ENCODE results near the gene MCAT.

MCAT gene

GRCh38 chr22:43100225-43100624 lies 43.0 kb downstream of the MCAT start:
- no peak for TF ChIP-seq CTCF (IDR thresholded peaks at IDR 0.05; ENCODE audit: borderline replicate concordance, insufficient read depth, low read depth, low read length)
- no peak overlapping the region for H3K4me3 ChIP-seq (ENCODE audit: low read depth, low read length)

GRCh38 chr22:43099095-43099494 lies 44.1 kb downstream of the MCAT start:
- no peak for TF ChIP-seq CTCF (IDR thresholded peaks at IDR 0.05; ENCODE audit: borderline replicate concordance, insufficient read depth, low read depth, low read length)
- H3K4me3 ChIP-seq (ENCODE audit: low read depth, low read length), result no peak overlapping the region

- no peak overlapping the region for H3K4me3 ChIP-seq (ENCODE audit: low read depth, low read length)
- TF ChIP-seq CTCF (IDR thresholded peaks at IDR 0.05; ENCODE audit: borderline replicate concordance, insufficient read depth, low read depth, low read length), result no peak
Measured at GRCh38 chr22:43098356-43098755, 44.8 kb downstream of the MCAT start.

GRCh38 chr22:43096420-43096819 lies 46.8 kb downstream of the MCAT start:
- TF ChIP-seq CTCF (IDR thresholded peaks at IDR 0.05; ENCODE audit: borderline replicate concordance, insufficient read depth, low read depth, low read length), result no peak
- no peak overlapping the region for H3K4me3 ChIP-seq (ENCODE audit: low read depth, low read length)

- no peak overlapping the region for H3K4me3 ChIP-seq (ENCODE audit: low read depth, low read length)
Measured at GRCh38 chr22:43094551-43094950, 48.6 kb downstream of the MCAT start.

GRCh38 chr22:43094085-43094484 lies 49.1 kb downstream of the MCAT start:
- H3K4me3 ChIP-seq (ENCODE audit: low read depth, low read length), result no peak overlapping the region
- TF ChIP-seq CTCF (IDR thresholded peaks at IDR 0.05; ENCODE audit: borderline replicate concordance, insufficient read depth, low read depth, low read length), result no peak

More at GRCh38 chr22:43094551-43094950, 48.6 kb downstream of the MCAT start:
- no peak for TF ChIP-seq CTCF (IDR thresholded peaks at IDR 0.05; ENCODE audit: borderline replicate concordance, insufficient read depth, low read depth, low read length)

GRCh38 chr22:43092085-43092484 lies 51.1 kb downstream of the MCAT start:
- TF ChIP-seq CTCF (IDR thresholded peaks at IDR 0.05; ENCODE audit: borderline replicate concordance, insufficient read depth, low read depth, low read length), result no peak

More at GRCh38 chr22:43092085-43092484, 51.1 kb downstream of the MCAT start:
- H3K4me3 ChIP-seq (ENCODE audit: low read depth, low read length), result no peak overlapping the region
